T-helper 22 cell (primary cell): Measurements from ENCODE around the gene PDCD11.
A peak's percentile ranks its signal among the peaks of the same experiment; 100 is the strongest.
"Not testable (repeated sequence)": the region's sequence is repeated elsewhere in the genome, so short reads cannot be mapped to it uniquely, and the experiment has no call there.

ENCODE experiments used
- DNase-seq: peaks from one replicate; pipeline ENCODE4 v3.0.0-alpha.2; 2020; ENCODE audit warnings: low read depth

PDCD11 gene, protein sequence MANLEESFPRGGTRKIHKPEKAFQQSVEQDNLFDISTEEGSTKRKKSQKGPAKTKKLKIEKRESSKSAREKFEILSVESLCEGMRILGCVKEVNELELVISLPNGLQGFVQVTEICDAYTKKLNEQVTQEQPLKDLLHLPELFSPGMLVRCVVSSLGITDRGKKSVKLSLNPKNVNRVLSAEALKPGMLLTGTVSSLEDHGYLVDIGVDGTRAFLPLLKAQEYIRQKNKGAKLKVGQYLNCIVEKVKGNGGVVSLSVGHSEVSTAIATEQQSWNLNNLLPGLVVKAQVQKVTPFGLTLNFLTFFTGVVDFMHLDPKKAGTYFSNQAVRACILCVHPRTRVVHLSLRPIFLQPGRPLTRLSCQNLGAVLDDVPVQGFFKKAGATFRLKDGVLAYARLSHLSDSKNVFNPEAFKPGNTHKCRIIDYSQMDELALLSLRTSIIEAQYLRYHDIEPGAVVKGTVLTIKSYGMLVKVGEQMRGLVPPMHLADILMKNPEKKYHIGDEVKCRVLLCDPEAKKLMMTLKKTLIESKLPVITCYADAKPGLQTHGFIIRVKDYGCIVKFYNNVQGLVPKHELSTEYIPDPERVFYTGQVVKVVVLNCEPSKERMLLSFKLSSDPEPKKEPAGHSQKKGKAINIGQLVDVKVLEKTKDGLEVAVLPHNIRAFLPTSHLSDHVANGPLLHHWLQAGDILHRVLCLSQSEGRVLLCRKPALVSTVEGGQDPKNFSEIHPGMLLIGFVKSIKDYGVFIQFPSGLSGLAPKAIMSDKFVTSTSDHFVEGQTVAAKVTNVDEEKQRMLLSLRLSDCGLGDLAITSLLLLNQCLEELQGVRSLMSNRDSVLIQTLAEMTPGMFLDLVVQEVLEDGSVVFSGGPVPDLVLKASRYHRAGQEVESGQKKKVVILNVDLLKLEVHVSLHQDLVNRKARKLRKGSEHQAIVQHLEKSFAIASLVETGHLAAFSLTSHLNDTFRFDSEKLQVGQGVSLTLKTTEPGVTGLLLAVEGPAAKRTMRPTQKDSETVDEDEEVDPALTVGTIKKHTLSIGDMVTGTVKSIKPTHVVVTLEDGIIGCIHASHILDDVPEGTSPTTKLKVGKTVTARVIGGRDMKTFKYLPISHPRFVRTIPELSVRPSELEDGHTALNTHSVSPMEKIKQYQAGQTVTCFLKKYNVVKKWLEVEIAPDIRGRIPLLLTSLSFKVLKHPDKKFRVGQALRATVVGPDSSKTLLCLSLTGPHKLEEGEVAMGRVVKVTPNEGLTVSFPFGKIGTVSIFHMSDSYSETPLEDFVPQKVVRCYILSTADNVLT (N-terminal part only)

GRCh38 chr10:103396067-103396788 is at the start of gene PDCD11, which contains the start of gene ATP5MK:
Gene PDCD11 (plus strand): TSS chr10:103396626. CDS start chr10:103398427, 1,801 bp downstream.
Gene ATP5MK (minus strand): TSS chr10:103396475. CDS start chr10:103392457, 4,018 bp downstream.
- peak; percentile 92 for DNase-seq

DNA sequence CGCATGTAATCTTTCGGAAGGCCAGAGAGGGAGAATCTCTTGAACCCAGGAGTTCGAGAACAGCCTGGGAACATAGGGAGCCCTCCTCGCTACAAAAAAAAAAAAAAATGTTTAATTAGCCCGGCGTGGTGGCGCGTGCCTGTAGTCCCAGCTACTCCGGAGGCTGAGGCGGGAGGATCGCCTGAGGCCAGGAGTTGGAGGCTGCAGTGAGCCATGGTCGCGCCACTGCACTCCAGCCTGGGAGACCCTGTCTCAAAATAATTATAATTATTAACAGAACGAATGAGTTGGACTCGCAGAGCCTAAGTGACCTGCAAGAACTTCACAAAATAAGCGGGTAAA is 46.3 kb upstream of the PDCD11 start:
- no peak for DNase-seq

GRCh38 chr10:103350517-103351260 is 45.7 kb upstream of the PDCD11 start, which contains the start of gene PCGF6:
Gene PCGF6 (minus strand): TSS chr10:103351140. CDS start chr10:103351066, 74 bp downstream.
- DNase-seq, result peak; percentile 37

DNA sequence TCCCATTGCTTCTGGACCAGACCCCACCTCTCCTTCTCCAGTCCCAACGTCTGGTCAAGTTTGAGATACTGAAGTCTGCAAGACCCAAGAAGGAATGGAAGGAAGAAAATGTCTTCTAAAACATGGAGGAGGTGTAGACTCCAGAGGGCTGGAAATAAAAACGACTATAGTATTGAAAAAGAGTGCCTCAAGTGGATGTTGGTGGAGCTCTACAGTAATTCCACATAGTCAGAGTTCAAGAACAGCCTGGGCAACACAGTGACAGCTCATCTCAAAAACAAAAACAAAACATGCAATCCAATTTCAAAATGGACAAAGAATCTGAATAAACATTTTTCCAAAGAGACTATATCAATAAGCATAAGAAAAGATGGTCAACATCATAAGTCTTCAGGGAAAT is 43.1 kb upstream of the PDCD11 start:
- DNase-seq, result no peak

DNA sequence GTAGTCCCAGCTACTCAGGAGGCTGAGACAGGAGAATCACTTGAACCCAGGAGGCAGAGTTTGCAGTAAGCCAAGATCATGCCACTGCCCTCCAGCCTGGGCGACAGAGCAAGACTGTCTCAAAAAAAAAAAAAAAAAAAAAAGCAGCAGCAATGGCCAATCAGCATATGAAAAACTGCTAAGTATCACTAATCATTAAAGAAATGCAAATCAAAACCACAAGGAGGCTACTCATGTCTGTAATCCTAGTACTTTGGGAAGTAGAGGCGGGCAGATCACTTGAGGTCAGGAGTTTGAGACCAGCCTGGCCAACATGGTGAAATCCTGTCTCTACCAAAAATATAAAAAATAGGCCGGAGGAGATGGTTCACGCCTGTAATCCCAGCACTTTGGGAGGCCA is 41.9 kb upstream of the PDCD11 start:
- DNase-seq, result not testable (repeated sequence)

DNA sequence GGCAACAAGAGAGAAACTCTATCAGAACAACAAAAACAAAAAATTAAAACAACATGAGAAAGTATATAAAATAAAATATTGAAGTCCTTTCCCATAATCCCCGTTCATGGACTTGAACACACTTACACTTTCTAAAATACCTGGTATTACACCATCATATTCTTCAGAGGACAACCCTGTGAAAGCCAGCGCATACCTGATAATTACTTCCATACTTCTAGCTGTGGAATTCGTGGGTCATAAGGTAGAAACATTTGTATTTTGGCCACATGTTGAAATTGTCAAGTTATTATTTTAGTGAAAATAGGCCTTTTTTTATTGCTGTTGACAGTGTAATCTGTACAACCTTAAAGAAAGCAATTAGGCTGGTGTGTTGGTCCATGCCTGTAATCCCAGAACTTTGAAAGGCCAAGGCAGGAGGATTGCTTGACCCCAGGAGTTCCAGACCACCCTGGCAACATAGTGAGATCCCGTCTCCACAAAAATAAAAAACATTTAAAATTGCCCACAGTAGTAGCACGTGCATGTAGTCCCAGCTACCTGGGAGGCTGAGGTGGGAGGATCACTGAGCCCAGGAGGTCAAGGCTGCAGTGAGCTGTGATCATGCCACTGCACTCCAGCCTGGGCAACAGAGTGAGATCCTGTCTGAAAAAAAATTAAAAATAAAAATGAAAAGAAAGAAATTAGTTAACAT is 40.4 kb upstream of the PDCD11 start:
- no peak for DNase-seq

GRCh38 chr10:103359493-103359892 is 36.9 kb upstream of the PDCD11 start:
- not testable (repeated sequence) for DNase-seq

DNA sequence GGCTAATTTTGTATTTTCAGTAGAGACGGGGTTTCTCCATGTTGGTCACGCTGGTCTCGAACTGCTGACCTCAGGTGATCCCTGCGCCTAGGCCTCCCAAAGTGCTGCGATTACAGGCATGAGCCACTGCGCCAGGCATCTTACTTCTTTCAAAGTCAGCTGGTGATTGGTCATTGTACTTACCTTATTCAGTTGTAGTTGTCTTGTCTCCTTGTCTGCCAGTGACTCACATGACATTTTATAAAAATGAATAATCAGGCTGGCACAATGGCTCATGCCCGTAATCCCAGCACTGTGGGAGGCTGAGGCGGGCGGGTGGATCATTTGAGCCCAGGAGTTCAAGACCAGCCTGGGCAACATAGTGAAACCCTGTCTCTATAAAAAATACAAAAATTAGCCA is 35.6 kb upstream of the PDCD11 start:
- not testable (repeated sequence) for DNase-seq

- no peak for DNase-seq
Observed at GRCh38 chr10:103367379-103367781, 29.0 kb upstream of the PDCD11 start.

DNA sequence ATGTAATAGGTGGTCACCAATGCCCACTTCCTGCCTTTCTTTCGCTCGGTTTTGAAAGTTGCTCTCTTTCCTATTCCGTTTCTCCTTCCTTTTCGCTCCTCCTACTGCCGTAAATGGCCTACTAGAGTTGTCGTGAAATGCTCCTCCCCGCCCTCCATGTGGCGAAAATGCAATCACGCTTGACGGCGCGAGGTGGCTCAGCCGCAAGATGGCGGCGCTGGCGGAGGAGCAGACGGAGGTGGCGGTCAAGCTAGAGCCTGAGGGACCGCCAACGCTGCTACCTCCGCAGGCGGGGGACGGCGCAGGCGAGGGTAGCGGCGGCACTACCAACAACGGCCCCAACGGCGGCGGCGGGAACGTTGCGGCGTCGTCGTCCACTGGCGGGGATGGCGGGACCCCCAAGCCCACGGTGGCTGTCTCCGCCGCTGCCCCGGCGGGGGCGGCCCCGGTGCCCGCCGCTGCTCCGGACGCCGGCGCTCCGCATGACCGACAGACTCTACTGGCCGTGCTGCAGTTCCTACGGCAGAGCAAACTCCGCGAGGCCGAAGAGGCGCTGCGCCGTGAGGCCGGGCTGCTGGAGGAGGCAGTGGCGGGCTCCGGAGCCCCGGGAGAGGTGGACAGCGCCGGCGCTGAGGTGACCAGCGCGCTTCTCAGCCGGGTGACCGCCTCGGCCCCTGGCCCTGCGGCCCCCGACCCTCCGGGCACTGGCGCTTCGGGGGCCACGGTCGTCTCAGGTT is 28.5 kb upstream of the PDCD11 start, which contains the start of gene TAF5:
Gene TAF5 (plus strand): TSS at position 195 of the 737 bp plus-strand sequence. CDS start 14 bp downstream, at position 209.
- DNase-seq, result peak; percentile 81

GRCh38 chr10:103373544-103373943 is 22.9 kb upstream of the PDCD11 start:
- no peak for DNase-seq

GRCh38 chr10:103374263-103374662 is 22.2 kb upstream of the PDCD11 start:
- DNase-seq, result no peak

- no peak for DNase-seq
Observed at GRCh38 chr10:103382769-103383168, 13.7 kb upstream of the PDCD11 start.

- no peak for DNase-seq
Observed at GRCh38 chr10:103394180-103394579, 2.2 kb upstream of the PDCD11 start.

DNA sequence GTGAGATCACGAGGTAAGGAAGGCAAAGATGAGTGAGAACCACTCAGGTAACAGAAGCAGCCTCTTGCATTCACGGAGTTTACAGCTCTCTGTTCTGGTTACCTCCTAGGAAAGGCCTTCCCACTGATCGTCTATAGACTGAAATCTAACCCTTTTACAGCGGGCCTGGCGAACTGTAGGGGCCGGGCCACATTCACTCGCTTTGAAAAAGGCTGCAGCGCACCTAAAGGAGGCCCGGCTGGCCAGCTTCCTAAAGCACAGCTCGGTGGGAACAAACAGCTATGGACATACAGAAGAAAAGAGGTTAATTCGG is 716 bp upstream of the PDCD11 start:
- no peak for DNase-seq

- no peak for DNase-seq
Observed at GRCh38 chr10:103396789-103397087, 312 bp downstream of the PDCD11 start.

GRCh38 chr10:103397191-103397825 is 882 bp downstream of the PDCD11 start:
- no peak for DNase-seq

DNA sequence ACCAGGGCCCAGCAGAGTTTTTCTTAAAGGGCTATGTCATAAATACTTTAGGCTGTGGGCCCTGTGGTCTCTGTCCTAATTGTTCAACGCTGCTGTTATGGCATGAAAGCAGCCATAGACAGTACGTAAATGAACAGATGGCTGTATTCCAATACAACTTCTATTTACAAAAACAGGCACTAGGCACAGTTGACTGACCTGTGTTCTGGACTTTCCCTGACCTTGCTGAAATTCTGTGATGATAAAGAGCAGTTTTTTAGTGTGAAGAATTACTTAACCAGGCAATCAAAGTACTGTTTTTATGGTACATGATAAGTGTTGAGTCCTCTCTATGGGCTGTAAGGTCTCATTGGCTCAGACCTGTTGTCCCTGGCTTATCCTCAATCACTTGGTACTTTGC is 17.1 kb downstream of the PDCD11 start:
- no peak for DNase-seq

DNA sequence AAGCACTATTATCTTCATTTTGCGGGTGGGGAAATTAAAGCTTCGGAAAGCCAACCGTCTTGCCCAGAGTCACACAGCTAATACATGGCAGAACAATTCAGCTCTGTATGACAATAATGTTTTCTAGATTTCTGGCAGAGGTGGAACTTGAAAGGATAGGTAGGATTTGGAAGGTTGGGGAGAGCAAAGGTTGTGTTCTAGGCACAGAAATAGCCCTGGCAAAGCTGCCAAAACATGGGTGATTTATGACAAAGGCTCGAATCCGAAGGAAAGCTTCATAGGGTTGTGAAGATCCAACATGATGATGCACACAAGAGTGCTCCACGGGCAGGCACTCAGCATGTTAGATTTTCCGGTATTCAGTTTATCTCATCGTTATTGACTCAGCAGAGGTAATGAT is 19.2 kb downstream of the PDCD11 start:
- no peak for DNase-seq
